Ammon's horn (tissue), 1 donor: ENCODE measurements around the gene CYP2A7.
"Not testable (repeated sequence)": the region's sequence is repeated elsewhere in the genome, so short reads cannot be mapped to it uniquely, and the experiment has no call there.

Experiments used
- DNase-seq: peaks from one replicate; pipeline ENCODE4 v3.0.0-alpha.2; 2016; ENCODE audit warnings: low spot score

Gene CYP2A7

DNA sequence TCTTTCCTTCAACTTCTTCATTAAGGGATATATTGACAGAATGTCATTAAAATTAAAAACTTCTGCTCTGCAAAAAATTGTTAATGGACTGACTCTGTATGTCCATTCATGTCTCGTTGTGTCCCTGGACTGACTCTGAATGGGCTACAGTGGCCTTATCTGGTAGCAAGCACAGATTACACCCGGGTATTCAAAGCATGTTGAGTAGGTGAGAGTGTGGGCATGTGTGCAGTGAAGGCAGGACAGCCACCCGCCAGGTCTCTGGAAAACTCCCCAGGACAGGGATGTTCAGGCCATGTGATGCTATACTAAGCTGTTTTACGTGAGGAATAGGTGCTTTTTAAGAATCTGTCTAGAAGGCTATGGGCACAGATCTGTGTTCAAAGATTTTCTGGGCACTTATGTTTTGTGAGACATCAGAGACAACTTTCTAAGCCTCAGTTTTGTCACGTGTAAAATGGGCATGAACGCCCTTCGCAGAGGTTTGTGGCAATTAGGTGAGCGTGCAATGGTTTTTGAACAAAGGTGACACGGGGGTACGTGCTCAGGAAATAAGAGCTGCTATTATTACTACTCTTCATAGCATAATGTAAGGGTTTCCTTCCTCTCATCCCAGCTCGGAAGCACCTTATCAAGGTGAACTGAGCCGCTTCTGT lies 38.9 kb downstream of the CYP2A7 start:
- not testable (repeated sequence) for DNase-seq

DNA sequence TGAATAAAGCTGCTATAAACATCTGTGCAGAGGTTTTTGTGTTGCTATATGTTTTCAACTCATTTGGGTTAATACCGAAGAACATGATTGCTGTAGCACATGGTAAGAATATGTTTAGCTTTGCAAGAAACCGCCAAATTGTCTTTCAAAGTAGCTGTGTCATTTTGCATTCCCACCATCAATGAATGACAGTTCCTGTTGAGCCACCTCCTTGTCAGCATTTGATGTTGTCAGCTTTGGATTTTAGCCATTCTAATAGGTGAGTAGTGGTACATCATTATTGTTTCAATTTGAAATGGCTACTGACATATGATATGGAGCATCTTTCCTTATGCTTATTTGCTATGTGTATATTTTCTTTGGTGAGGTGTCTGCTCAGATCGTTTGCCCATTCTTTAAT lies 40.0 kb downstream of the CYP2A7 start:
- not testable (repeated sequence) for DNase-seq

DNA sequence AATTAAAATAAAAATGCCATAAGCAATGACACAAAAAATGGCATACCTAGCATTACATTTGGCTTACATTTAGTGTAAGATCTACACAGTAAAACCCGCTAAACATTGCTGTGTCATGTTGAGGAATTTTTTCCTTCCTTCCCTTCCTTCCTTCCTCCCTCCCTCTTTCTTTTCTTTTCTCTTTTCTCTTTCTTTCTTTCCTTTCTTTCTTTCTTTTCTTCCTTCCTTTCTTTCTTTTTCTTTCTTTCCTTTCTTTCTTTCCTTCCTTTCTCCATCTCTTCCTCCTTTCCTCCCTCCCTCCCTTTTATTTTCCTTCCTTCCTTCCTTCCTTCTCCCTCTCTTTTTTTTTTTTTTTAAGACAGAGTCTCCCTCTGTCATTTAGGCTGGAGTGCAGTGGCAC lies 43.6 kb downstream of the CYP2A7 start:
- not testable (repeated sequence) for DNase-seq

DNA sequence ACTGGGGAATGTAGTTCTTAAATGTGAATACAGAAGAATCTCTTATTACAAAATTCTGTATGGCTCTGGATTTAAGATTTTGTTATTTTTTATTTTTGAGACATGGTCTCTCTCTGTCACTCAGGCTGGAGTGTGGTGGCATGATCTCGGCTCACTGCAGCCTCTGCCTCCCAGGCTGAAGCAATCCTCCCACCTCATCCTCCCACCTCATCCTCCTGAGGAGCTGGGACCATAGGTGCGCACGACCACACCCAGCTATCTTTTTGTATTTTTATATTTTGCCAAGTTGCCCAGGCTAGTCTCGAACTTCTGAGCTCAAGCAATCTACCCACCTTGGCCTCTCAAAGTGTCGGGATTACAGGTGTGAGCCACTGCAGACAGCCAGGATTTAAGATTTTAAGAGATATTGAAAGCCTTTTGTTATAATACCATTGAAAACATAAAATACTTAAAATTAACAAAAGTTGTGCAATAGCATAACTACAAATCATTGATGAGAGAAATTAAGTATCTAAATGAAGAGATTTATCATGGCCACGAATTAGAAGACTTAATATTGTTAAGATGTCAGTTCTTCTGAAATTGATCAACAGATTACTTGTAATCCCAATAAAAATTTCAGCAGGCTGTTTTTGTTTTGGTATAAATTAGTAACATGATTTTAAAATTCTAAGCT lies 45.1 kb downstream of the CYP2A7 start:
- no peak for DNase-seq

DNA sequence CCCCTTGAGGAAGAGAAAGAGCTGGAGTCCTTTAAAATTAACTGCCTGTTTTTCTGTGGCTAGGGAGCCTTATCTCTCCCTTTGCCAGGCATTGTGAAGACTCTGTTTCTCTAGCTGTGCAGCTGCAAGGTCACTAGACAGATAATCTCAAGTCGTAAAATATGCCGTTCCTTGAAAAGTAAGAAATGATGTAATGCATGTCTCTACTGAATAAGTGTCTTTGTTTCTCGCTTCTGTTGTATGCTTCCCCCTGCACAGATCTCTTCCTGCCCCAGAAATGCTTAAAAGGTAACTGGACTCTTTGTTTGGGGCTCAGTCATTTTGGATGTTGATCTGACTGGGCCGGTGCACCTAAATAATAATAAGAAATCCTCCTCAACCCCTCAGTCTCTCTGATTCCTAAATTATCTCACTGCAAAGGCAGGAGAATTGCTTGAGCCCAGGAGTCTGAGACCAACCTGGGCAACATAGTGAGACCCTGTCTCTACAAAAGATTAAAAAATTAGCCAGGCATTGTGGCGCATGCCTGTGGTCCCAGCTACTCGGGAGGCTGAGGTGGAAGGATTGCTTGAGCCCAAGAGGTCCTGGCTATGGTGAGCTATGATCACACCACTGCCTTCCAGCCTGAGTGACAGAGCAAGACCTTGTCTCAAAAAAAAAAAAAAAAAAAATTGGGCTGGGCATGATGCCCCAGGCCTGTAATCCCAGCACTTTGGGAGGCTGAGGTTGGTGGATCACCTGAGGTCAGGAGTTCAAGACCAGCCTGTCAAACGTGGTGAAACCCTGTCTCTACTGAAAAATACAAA lies 48.1 kb downstream of the CYP2A7 start:
- DNase-seq = not testable (repeated sequence)

DNA sequence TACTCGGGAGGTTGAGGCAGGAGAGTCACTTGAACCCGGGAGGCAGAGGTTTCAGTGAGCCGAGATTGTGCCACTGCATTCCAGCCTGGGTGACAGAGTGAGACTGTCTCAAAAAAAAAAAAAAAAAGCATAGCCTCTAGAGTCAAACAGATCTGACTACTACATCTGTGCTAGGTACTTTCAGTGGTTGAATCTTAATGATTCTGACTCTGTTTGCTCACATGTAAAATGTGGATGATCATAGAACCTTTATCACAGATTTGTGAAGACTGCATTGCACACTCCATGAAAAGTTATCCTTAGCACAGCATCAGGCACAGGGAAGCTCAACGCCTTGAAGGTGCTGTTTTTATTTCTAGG lies 49.6 kb downstream of the CYP2A7 start:
- DNase-seq = not testable (repeated sequence)

DNA sequence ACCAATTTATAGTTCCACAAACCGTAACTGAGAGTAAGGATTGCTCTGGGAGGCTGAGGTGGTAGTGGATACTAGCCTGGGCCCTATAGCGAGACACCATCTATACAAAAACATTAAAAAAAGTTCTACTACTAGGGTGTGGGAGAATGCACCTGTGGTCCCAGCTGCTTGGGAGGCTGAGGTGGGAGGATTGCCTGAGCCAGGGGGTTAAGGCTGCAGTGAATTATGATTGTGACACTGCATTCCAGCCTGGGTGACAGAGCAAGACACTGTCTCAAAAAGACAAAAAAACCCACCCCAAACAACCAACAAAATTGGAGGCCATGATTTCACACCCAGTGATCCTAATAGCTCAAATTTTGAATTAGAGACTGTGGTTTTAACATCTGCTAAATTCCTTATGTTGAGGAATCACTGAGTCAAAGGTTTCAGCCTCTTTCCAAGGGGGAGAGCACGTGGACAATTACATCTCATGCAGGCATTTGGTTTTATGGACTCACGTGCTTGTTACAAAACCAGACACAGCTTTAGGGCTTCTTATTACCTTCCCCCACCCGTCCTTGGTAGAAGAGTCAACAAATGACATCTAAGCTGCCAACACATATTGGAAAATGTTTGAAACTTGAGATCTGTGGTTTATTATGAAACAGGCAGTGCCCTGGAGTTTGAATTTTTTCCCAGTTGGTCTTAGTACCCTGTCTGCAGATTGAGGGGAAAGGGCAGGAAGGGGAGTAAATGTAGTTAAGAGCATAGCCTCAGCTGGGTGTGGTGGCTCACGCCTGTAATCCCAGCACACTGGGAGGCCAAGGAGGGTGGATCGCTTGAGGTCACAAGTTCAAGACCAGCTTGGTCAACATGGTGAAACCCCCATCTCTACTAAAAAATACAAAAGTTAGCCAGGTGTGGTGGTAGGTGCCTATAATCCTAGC lies 50.3 kb downstream of the CYP2A7 start:
- DNase-seq = no peak

DNA sequence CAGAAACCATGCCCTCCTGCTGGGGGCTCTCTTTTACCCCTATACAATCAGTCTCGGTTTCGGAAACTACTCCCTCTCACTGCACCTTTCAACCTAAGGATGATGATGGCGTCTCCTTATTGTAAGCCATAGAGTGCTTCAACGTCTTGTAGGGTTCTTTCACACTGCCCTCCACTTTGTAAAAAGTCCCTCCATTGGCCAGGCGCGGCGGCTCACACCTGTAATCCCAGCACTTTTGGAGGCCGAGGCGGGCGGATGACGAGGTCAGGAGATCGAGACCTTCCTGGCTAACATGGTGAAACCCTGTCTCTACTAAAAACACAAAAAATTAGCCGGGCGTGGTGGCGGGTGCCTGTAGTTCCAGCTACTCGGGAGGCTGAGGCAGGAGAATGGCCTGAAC lies 51.3 kb downstream of the CYP2A7 start:
- not testable (repeated sequence) for DNase-seq

DNA sequence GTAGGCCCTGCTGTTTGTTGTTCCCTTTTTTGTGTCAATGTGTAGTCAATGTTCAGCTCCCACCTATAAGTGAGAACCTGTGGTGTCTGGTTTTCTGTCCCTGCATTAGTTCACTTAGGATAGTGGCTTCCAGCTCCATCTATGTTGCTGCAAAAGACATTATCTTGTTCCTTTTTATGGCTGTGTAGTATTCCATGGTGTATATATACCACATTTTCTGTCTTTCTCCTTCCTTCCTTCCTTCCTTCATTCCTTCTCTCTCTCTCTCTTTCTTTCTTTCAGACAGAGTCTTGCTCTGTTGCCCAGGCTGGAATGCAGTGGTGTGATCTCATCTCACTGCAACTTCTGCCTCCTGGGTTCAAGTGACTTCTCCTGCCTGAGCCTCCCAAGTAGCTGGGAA lies 52.8 kb downstream of the CYP2A7 start:
- no peak for DNase-seq

DNA sequence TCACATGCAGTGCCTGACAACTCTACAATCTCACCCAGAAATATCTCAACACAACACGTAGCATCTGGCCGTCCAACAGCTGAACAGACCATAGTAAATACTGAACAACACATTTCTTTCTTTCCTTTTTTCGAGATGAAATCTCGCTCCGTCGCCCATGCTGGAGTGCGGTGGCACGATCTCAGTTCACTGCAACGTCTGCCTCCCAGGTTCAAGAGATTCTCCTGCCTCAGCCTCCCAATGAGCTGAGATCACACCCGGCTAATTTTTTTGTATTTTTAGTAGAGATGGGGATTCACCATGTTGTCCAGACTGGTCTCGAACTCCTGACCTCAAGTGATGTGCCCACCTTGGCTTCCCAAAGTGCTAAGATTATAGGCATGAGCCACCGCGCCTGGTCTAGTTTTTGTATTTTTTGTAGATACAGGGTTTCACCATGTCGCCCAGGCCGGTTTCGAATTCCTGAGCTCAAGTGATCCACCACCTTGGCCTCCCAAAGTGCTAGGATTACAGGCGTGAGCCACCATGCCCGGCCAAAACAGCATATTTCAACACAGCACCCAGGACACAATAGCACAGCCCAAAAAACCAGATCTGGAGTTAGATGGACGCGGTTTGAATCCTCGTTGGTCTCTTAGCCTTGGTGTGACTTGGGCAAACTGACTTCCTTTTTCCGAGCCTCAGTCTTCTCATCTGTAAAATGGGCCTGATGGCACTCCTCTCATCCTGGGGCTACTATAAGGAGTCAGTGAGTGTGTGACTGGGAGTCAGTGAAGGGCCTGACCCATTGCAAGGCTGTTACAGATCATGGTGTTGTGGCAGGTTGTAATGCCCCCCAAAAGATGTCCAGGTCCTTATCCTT lies 54.4 kb downstream of the CYP2A7 start:
- no peak for DNase-seq

DNA sequence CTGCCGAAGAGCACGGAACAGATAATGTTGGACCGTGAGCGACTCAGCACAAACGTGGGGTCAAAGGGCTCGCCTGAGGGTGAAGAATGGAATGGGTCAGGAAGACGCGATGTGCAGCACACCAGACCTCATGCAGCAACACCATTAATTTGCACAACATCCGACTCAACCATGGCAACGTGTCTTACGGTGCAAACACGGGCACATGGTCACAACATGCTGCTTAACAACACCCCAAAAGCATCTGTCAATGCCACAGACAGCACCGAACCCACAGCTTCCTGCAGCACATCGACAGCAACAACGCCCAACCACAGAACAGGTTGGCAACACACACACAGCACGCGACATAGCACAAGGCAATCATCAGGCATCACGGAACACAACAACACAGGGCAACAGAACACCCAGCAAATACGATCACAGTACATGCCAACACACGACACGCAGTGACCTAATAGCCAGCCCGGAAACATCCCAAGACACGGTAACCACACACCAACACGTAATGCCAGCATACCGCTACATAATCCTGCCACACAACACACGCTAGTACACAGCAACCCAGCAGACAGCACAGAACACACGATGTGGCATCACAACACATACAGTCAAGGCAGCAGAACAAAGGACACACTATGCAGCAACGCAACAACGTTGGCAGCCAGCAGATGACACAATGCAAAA lies 55.2 kb downstream of the CYP2A7 start:
- DNase-seq = peak; percentile 48

DNA sequence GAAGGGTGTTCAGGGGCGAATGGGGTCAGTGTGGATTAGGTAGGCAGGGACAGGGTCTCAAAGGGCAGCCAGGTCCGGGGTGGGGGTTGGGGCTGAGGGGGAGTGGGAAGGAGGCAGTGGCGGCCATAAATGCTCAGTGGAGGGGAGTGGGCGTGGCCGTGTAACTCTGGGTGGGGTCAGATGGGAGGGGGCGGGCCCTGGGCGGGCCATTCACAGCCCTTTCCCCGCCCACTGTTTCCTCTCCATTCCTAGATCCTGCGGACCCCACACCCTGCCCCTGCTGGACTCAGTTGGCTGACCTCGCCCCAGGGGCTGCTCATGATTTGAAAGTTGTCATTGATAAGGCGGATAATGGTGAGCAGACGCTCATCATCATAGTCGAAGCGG lies 55.7 kb downstream of the CYP2A7 start:
- DNase-seq = not testable (repeated sequence)

DNA sequence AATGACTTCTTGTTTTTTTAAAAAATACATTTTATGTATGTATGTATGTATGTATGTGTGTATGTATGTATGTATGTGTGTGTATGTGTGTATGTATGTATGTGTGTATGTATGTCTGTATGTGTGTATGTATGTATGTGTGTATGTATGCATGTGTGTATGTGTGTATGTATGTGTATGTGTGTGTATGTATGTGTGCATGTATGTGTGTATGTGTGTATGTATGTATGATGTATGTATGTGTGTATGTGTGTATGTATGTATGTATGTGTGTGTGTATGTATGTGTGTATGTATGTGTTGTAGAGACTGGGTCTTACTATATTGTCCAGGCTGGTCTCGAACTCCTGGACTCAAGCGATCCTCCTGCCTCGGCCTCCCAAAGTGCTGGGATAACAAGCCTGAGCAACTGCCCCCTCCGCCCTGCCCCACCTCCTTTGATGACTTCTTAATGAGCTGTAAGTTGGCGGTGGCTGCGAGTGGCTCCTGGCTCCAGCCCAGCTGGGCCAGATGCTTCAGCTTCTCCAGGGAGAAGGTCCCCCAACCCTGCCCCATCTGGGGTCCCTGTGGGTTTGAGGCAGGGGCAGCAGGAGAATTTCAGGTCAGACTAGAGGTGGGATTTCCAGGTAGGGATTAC lies 56.5 kb downstream of the CYP2A7 start:
- DNase-seq = not testable (repeated sequence)
